GM13976 (cell line): ENCODE results near the gene PI4K2A.
"Not testable (repeated sequence)": the region's sequence is repeated elsewhere in the genome, so short reads cannot be mapped to it uniquely, and the experiment has no call there.

Source experiments
- DNase-seq: peaks from one replicate; pipeline ENCODE4 v3.0.0; 2012; ENCODE audit warnings: low spot score
- CTCF ChIP-seq: IDR thresholded peaks from 2 replicates; pipeline ENCODE4 v1.5.1; 2012; ENCODE audit warnings: borderline replicate concordance, mild to moderate bottlenecking; ENCODE audit not compliant: insufficient read depth; ENCODE audit errors: extremely low read depth, missing control alignments, control extremely low read depth
- in situ Hi-C: fragments of 300-500 bp; cut with MboI; formaldehyde crosslinking; loops from one replicate; pipeline ENCODE4 v1.12.0; 2022; ENCODE audit warnings: low sequenced_read_pairs, mixed read lengths, inconsistent platforms; ENCODE audit not compliant: unreplicated experiment

Gene PI4K2A

GRCh38 chr10:97683556-97684367 is 43.3 kb downstream of the PI4K2A start:
- no peak for DNase-seq
- TF ChIP-seq CTCF = no peak
- in situ Hi-C loops = no loop called here

GRCh38 chr10:97684368-97684713 is 43.9 kb downstream of the PI4K2A start:
- DNase-seq, in situ Hi-C loops: not testable (repeated sequence)

- no peak for DNase-seq
- in situ Hi-C loops = no loop called here
- no peak for TF ChIP-seq CTCF
These were observed 44.5 kb downstream of the PI4K2A start for GRCh38 chr10:97684866-97685394.

GRCh38 chr10:97685395-97685958 is 45.0 kb downstream of the PI4K2A start:
- in situ Hi-C loops = no loop called here
- DNase-seq = no peak
- no peak for TF ChIP-seq CTCF

GRCh38 chr10:97686301-97686961 is 46.0 kb downstream of the PI4K2A start:
- no peak for TF ChIP-seq CTCF
- no peak for DNase-seq
- in situ Hi-C loops = no loop called here

- DNase-seq = peak; percentile 97
- no peak for TF ChIP-seq CTCF
- in situ Hi-C loops = no loop called here
These were observed 46.7 kb downstream of the PI4K2A start, which contains the start of gene AVPI1 for GRCh38 chr10:97686962-97687784. AVPI1 (minus strand) TSS chr10:97687241; CDS start chr10:97679905, 7,336 bp downstream.
